IMR-90 (cell line): ENCODE data around the gene ZNF503. TPM values are rescaled to one million over a fixed set of nuclear protein-coding genes. Genes with fewer than 3 reads are reported as not detected.

Experiments
- ATAC-seq: fragments of 200-7000 bp; cut with Tn5 transposase; 2 replicates; pipeline ENCODE4 v1.9.1; 2020; ENCODE audit warnings: low read depth, mild to moderate bottlenecking, moderate library complexity
- BruUV-seq: library from RNA; stranded (reverse); fragments of 400-500 nt; replicated peaks from 2 replicates; lab custom pipeline; 2021; lab: Mats Ljungman, UMichigan
- CTCF ChIA-PET: fragments of 300-600 bp; formaldehyde crosslinking; extraction: SDS; loops from one replicate; lab custom pipeline; 2021; ENCODE audit warnings: antibody characterized with exemption; lab: Yijun Ruan, JAX
- POLR2A ChIA-PET: fragments of 300-600 bp; sonication (Branson Sonifier 250); formaldehyde crosslinking; loops from one replicate; lab custom pipeline; 2022; ENCODE audit warnings: antibody characterized with exemption; ENCODE audit not compliant: unreplicated experiment; lab: Charles Lee
- DNase-seq: peaks from one replicate; pipeline ENCODE4 v3.0.0; 2013
- H2AFZ ChIP-seq: replicated peaks from 2 replicates; pipeline ENCODE3; 2013; ENCODE audit warnings: low read length, mild to moderate bottlenecking; ENCODE audit not compliant: poor library complexity
- H2AK5ac ChIP-seq: 2 replicates; pipeline ENCODE4 v1.6.1; 2013; ENCODE audit warnings: low read depth, low read length, inconsistent platforms
- H2AK9ac ChIP-seq: replicated peaks from 2 replicates; pipeline ENCODE3; 2013; ENCODE audit warnings: mild to moderate bottlenecking, low read depth, low read length, moderate library complexity; ENCODE audit not compliant: poor library complexity
- H2BK120ac ChIP-seq: 2 replicates; pipeline ENCODE4 v1.6.1; 2013; ENCODE audit warnings: low read depth, low read length, inconsistent platforms
- H2BK15ac ChIP-seq: 3 replicates; pipeline ENCODE4 v1.6.1; 2013; ENCODE audit warnings: low read depth, low read length, inconsistent platforms
- H2BK20ac ChIP-seq: 2 replicates; pipeline ENCODE4 v1.6.1; 2013; ENCODE audit warnings: low read depth, mild to moderate bottlenecking, inconsistent platforms, low read length, moderate library complexity
- H2BK5ac ChIP-seq: 2 replicates; pipeline ENCODE4 v1.6.1; 2013; ENCODE audit warnings: mild to moderate bottlenecking, low read depth, low read length, inconsistent platforms; ENCODE audit not compliant: poor library complexity, severe bottlenecking
- H3K14ac ChIP-seq: replicated peaks from 2 replicates; pipeline ENCODE4 v1.6.1; 2013; ENCODE audit warnings: low read depth, low read length, inconsistent platforms
- H3K18ac ChIP-seq: 2 replicates; pipeline ENCODE4 v1.6.1; 2013; ENCODE audit warnings: low read depth, low read length, control low read depth
- H3K23ac ChIP-seq: 2 replicates; pipeline ENCODE4 v1.6.1; 2013; ENCODE audit warnings: low read depth, low read length, inconsistent platforms
- H3K27ac ChIP-seq: 2 replicates; pipeline ENCODE4 v1.5.1; 2013; ENCODE audit warnings: mild to moderate bottlenecking, control low read depth, low read length; ENCODE audit not compliant: insufficient read depth
- H3K27me3 ChIP-seq: 2 replicates; pipeline ENCODE4 v1.6.1; 2013; ENCODE audit warnings: low read length; ENCODE audit not compliant: control insufficient read depth, insufficient read depth
- H3K36me3 ChIP-seq: 2 replicates; pipeline ENCODE4 v1.6.1; 2013; ENCODE audit warnings: low read length, mixed read lengths; ENCODE audit not compliant: control insufficient read depth, insufficient read depth
- H3K4ac ChIP-seq: 2 replicates; pipeline ENCODE4 v1.6.1; 2013; ENCODE audit warnings: low read depth, low read length, inconsistent platforms
- H3K4me1 ChIP-seq: 2 replicates; pipeline ENCODE4 v1.6.1; 2013; ENCODE audit warnings: low read length, mixed read lengths; ENCODE audit not compliant: control insufficient read depth, insufficient read depth
- H3K4me2 ChIP-seq: 2 replicates; pipeline ENCODE4 v1.6.1; 2013; ENCODE audit warnings: low read depth, mild to moderate bottlenecking, control low read depth, low read length, moderate library complexity
- H3K4me3 ChIP-seq: 2 replicates; pipeline ENCODE4 v1.5.1; 2013; ENCODE audit warnings: low read depth, mild to moderate bottlenecking, control low read depth, low read length, moderate library complexity; ENCODE audit not compliant: insufficient read depth
- H3K56ac ChIP-seq: 2 replicates; pipeline ENCODE4 v1.6.1; 2013; ENCODE audit warnings: low read length, inconsistent platforms; ENCODE audit not compliant: insufficient read depth; ENCODE audit errors: extremely low read depth
- H3K79me1 ChIP-seq, 2 experiments: 2 replicates each; pipeline ENCODE4 v1.6.1; 2013; ENCODE audit warnings: low read length in 2 of 2, inconsistent platforms in 1 of 2, low read depth in 1 of 2
- H3K9ac ChIP-seq: 2 replicates; pipeline ENCODE4 v1.6.1; 2013; ENCODE audit warnings: low read depth, low read length, control low read depth
- H3K9me1 ChIP-seq: 2 replicates; pipeline ENCODE4 v1.6.1; 2013; ENCODE audit warnings: low read length, inconsistent platforms; ENCODE audit not compliant: insufficient read depth
- H3K9me3 ChIP-seq: 2 replicates; pipeline ENCODE4 v1.6.1; 2013; ENCODE audit warnings: low read length; ENCODE audit not compliant: control insufficient read depth, insufficient read depth
- H4K20me1 ChIP-seq: 2 replicates; pipeline ENCODE4 v1.6.1; 2013; ENCODE audit warnings: low read length, inconsistent platforms; ENCODE audit not compliant: insufficient read depth
- H4K5ac ChIP-seq: 2 replicates; pipeline ENCODE4 v1.6.1; 2013; ENCODE audit warnings: mild to moderate bottlenecking, low read depth, low read length, control low read depth
- H4K8ac ChIP-seq, 2 experiments: 2 replicates each; pipeline ENCODE4 v1.6.1; 2013; ENCODE audit warnings: low read depth in 2 of 2, low read length in 2 of 2, control low read depth in 1 of 2, inconsistent platforms in 1 of 2
- H4K91ac ChIP-seq: 2 replicates; pipeline ENCODE4 v1.6.1; 2013; ENCODE audit warnings: low read depth, low read length, inconsistent platforms; ENCODE audit not compliant: insufficient read depth
- MAZ ChIP-seq: IDR thresholded peaks from 2 replicates; pipeline ENCODE4 v1.6.1; 2012; ENCODE audit warnings: low read depth, mild to moderate bottlenecking, low read length, improper control_type of control experiment, moderate library complexity, borderline replicate concordance
- NFE2L2 ChIP-seq: fragments of 150-350 bp; IDR thresholded peaks from 2 replicates; pipeline ENCODE4 v1.6.1; 2016; ENCODE audit warnings: low read depth, mild to moderate bottlenecking, low read length
- WGBS, 2 experiments: methylation state at CpG; one replicate each; pipeline versions ENCODE4 v1.1.5 to v1.1.7; 2013; ENCODE audit warnings: missing lambda C conversion rate in 2 of 2; ENCODE audit not compliant: insufficient read length in 1 of 2; ENCODE audit errors: extremely low coverage in 2 of 2; 5-methylcytosine and 5-hydroxymethylcytosine counted together
- dilution Hi-C: fragments of 300-500 bp; cut with HindIII; formaldehyde crosslinking; loops from one replicate; pipeline ENCODE4 v1.14.3; 2018; ENCODE audit warnings: low sequenced_read_pairs; ENCODE audit not compliant: unreplicated experiment
- in situ Hi-C: fragments of 300-500 bp; cut with MboI; formaldehyde crosslinking; loops from 3 replicates; pipeline ENCODE4 v1.14.3; 2019; ENCODE audit warnings: low sequenced_read_pairs, inconsistent platforms, mixed read lengths
- intact Hi-C: fragments of 100-400 bp; cut with micrococcal nuclease; formaldehyde crosslinking; loops from 2 replicates; pipeline ENCODE4 v1.10.0; 2022
- polyA plus RNA-seq, 3 experiments: library from polyadenylated mRNA; depleted of rRNA; stranded (reverse); fragments of >200 nt; gene quantifications; 2 replicates each; pipeline ENCODE4 v1.2.3, GENCODE V29; 2012; ENCODE audit warnings: low replicate concordance in 1 of 3
- total RNA-seq: library from RNA; depleted of rRNA; stranded (reverse); fragments of >200 nt; gene quantifications from 2 replicates; pipeline ENCODE4 v1.2.3, GENCODE V29; 2012

The ZNF503 gene
- total and polyA plus RNA-seq, 2 of the 4 experiments (the other 2 are of a cell fraction), result 0.36 to 5.8 TPM

DNA sequence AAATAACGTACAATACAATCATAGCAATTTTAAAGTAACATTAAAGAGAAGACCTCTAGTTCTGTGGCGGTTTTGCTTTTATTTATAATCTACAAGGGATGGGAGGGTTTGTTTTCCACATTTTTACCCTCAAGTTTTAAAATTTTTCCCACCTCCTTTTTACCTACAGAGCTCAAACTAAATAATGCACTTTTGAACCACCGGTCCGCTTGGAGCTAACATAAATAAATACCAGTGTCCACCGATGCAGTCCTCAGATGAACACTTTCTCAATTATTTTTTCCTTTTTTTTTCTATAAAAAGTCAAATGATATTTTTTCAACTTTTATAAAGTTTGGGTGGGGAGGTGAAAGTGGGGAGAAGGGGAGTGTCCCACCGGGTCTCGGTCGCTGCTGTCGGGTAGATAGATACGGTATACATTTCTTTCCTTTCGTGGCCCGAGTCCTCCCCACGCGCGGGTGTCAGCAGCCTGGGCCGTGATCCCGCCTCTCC lies 3.3 kb downstream of the ZNF503 start:
- 0% methylated on average over 2 of the region's 17 CpGs; no CpG with 5 or more reads in 1 of the 2 experiments for WGBS, 2 experiments
- Histone ChIP-seq H3K4me3 (peak overlapping the region; percentile 99), H3K4me2 (peak overlapping the region; percentile 89), H3K9me3 (no peaks in the 10 kb centered on the region), H3K18ac (peak overlapping the region; percentile 82), H3K23ac (peak overlapping the region; percentile 15; the same call in 1 of the 2 replicates), H2BK20ac (no peak overlapping the region), H3K27ac (peak overlapping the region; percentile 100), H4K8ac (peak overlapping the region in 1 of 2 experiments; percentile 68; a peak in 3 of 4 replicates), H2AK9ac (peak overlapping the region; percentile 88), H2AK5ac (0 out of 2 replicates have a peak overlapping the region, but pooled peaks have one; percentile 59), H4K91ac (peak overlapping the region; percentile 24; the same call in 1 of the 2 replicates), H3K79me1 (peaks cover 3 to 21% of the 10 kb centered on the region in 2 experiments; a peak in 3 of 4 replicates), H3K9ac (peak overlapping the region; percentile 99), H4K20me1 (peaks cover 16% of the 10 kb centered on the region; the same call in 1 of the 2 replicates), H3K4ac (peak overlapping the region; percentile 75), H2BK15ac (no peak overlapping the region), H4K5ac (no peak overlapping the region; the same call in 1 of the 2 replicates), H2BK5ac (peak overlapping the region; percentile 83), H3K14ac (0 out of 2 replicates have a peak overlapping the region, but pooled peaks have one; percentile 10), H3K27me3 (no peaks in the 10 kb centered on the region), H3K36me3 (peaks cover 34% of the 10 kb centered on the region), H3K9me1 (peaks cover 5% of the 10 kb centered on the region; the same call in 1 of the 2 replicates), H2BK120ac (peak overlapping the region; percentile 61), H3K4me1 (peaks cover 13% of the 10 kb centered on the region; the same call in 1 of the 2 replicates), H3K56ac (peak overlapping the region; percentile 63; the same call in 1 of the 2 replicates), H2AFZ (peak overlapping the region; percentile 73)
- POLR2A ChIA-PET, result interaction anchor here (0.6 kb wide), 1 partner anchor 1033 kb away, joined by 3 read pairs; no protein-coding TSS in a partner anchor
- DNase-seq (no peak), ATAC-seq (no peak)
- TSS peak; percentile 62 for BruUV-seq
- in situ Hi-C loops, result loop anchor here (5.0 to 10.0 kb wide), 2 partner anchors 103 to 1714 kb away; no protein-coding TSS in a partner anchor
- dilution Hi-C loops, result no loop called here
- TF ChIP-seq NFE2L2 (no peak), MAZ (0 out of 2 replicates have a peak, but pooled peaks have one; percentile 0)
- intact Hi-C loops, result loop anchor here (5.0 kb wide), 1 partner anchor 286 kb away; the partner anchor contains the start of gene SAMD8
- CTCF ChIA-PET, result interaction anchor here (0.7 kb wide), 1 partner anchor 15 kb away, joined by 3 read pairs; no protein-coding TSS in a partner anchor
